HK-2 (cell line): ENCODE measurements around the gene TAL2.

Experiments
- DNase-seq: peaks from one replicate; pipeline ENCODE4 v3.0.0-alpha.2; 2018; ENCODE audit not compliant: unreplicated experiment

The TAL2 gene

DNA sequence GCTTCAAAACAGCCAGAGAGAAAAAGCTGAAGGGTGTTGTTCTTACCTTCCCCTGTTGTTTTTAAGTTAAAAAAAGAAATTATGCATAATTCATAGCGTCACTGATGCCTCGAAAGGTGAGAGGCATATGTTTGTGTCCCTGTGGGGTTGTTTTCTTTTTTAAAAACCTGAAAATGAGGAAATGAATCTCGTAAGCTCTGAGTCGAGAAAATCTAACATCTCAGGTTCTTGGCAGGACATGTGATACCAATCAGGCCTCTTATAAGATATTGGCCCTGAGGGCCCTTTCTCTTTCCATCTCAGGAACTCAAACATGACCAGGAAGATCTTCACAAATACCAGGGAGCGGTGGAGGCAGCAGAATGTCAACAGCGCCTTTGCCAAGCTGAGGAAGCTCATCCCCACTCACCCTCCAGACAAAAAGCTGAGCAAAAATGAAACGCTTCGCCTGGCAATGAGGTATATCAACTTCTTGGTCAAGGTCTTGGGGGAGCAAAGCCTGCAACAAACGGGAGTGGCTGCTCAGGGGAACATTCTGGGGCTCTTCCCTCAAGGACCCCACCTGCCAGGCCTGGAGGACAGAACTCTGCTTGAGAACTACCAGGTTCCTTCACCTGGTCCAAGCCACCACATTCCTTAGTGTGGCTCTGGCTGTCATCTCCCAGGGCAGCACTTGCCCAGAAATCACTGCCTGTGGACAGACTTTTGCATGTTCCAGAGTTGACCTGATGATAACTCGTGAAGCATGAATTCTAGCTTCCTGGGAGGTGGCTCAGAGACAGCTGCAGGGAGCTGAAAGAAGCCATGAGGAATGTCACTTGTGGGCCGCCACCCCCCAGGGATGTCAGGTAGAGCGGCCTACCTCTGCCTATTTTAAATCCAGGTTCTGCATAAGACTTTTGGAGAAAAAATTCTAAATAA is at the start of gene TAL2:
Gene TAL2, plus strand, starts transcription at position 274 of the 921 bp plus-strand sequence. Its CDS starts 40 bp downstream, at position 314.
- no peak for DNase-seq

GRCh38 chr9:105621001-105621400 is 41.3 kb upstream of the TAL2 start:
- DNase-seq: no peak

DNA sequence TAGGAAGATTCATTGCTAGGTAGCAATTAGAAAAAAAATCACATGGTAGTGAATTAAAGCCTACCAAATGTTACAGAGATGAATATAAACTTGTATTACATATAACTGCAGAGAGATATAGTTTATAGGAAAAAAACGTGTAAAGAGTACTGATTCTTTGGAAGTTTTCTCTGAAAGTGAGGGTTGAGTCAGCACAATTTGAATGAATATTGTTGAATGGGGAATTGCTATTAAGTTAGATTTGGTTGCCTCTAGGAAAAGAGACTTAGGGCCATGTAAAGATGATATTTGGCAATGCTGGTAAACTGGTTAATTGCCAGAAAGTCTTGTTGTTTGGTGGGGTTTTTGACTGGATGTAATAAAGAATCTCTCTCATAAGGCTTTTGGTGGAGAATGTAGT is 37.2 kb upstream of the TAL2 start:
- no peak for DNase-seq

DNA sequence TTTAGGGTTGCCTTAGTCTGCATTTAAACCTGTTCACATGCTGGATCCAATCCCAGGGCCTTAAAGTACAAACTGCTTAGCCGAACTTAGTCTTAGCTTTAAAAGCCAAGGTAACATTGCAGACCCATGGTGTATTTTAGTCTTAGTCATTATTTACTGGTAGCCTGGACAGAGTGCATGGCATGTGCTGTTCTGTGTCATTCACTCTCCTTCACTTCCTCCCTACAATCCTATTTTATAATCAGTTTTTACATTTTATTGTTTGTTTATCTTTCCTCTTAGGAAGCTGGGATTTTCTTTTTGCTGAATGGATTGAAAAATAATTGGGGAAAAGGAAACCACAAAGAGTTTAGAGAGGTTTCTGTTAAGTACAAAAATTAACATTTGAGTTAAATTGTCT is 29.4 kb upstream of the TAL2 start:
- DNase-seq: no peak

GRCh38 chr9:105633411-105633810 is 28.8 kb upstream of the TAL2 start:
- no peak for DNase-seq

DNA sequence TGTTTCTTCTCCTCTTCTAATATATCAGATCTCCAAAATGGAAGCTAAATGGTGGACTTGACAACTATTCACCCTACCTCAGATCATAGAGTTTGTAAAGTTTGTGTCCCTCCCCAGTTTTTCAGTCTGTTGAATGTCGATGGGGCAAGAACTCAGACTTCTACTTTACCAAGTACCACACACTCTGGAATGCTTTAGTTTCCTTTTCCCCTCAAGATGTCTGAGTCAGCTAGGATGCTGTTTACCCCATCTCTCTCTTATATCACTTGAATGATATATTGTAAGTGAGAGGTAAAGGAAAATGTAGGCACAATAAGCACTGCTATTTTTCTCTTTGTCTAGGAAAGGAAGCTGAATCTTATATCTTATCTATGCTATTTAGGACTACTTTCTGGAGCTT is 25.9 kb upstream of the TAL2 start:
- DNase-seq: no peak

DNA sequence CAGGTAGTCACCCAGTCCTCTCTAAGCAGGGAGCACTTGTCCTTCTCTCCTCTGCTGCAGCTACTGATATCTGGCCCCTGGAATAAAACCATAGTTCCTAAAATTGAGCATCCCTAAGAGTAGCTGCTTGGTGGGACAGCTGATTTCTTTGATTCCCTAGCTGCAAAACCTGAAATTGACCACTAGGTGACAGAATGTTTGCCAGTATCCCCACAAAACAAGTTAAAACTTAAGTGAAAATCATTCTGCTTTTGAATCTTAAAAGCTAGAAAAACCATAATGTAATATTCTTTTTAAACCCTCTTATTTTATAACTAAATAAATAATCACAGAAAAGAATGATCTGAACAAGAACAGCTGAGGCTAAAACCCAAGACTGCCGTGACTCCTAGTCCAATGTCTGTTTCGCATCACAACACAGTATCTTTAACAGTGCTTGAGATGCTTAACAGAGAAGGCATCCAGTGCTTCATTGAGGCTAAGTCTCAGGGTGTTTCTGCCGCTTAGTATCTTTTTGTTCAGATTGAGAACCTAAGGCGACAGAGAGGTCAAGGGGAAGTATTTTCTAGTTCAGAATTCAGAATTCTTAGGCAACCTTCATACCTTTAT is 24.4 kb upstream of the TAL2 start:
- no peak for DNase-seq

DNA sequence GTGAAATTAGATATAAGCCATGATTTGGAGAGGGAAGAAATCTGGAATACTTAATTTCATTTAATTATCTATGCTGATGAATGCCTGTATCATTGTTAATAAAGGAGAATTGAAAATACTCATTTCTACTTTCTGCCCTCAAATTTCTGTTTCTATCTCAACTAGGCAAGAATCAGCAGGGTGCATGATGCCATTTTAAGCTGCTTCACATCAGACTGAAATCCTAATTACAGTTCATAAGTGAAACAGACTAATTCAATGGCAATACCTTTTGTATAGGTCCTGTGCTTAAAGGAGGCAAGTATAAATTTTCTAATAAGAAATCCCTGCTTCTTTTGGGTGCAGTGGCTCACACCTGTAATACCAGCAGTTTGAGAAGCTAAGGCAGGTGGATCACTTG is 22.3 kb upstream of the TAL2 start:
- DNase-seq: no peak

- DNase-seq: no peak
Observed at GRCh38 chr9:105643795-105644194, 18.5 kb upstream of the TAL2 start.

- no peak for DNase-seq
Observed at GRCh38 chr9:105646879-105647594, 15.2 kb upstream of the TAL2 start.

DNA sequence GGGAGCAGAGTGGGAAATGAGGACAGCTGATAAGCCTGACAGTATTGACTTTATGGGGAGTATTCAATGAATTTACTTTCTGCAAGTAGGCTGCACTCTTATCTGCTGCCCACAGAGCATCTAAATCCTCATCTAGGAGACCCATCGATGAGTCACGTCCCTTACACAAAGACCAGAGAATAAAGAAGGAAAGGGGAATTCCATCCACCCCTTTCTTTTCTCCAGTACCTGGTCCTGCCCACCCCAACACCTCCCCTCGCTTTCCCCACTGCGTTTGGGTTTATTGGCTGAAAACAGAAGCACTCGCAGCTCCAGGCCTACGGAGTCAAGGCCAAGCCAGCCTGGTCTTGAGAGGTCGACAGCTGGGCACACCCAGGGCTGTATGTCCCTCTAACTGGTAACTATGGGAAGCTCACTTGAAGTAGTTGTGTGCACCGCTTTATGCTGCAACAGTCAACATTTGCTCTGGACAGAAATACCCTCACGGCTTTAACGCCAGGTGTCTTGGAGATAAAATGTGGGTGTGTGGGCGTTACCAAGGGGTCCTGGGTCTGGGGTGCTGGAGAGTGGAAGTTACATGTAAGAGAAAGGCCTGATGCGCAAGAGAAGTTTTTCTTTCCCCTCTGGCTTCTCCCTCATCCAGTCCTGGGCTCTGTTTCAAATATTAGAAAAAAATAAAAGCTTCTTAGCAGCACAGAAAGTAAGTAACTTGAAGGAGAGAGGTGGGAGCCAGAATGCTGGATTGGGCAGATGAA is 14.5 kb upstream of the TAL2 start:
- DNase-seq: no peak

GRCh38 chr9:105651806-105652205 is 10.5 kb upstream of the TAL2 start:
- DNase-seq: no peak

DNA sequence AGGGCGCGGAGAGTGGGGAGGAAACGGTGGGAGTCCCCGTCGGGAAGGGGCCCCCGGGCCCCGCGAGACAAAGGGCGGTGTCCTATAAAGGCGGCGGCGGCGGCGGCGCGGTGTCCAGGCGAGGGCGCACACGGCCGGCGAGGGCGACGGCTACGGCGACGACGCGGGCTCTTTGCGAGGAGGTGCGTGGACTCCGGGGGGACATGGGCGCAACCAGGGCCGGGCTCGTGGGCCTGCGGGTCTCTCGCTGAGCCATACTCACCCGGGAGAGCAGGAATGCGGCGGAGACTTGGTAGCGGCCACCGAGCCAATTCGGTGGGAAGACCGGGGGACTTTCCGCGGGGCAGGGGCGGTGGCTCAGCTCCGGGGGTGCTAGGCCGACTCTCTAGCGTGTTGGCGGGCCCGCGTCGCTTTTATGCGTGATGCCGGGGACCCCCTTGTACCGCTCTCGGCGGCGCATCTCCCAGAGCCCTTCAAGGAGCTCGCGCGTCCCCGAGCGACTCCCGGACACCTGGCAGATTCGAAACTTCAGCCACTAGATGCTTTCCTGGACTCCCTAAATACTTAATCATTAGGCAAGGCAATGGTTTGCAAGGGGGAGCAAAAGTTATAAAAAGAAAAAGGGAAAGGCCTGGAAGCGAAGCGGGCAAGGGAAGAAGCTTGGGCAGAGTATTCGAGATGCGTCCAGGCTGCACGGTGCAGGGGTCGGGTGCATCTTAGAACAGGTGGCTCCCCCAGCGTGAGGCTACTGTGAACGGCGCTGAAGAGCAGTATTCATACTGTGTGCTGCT is 5.9 kb upstream of the TAL2 start:
- peak; percentile 36 for DNase-seq

GRCh38 chr9:105658351-105658750 is 3.9 kb upstream of the TAL2 start:
- DNase-seq: no peak

GRCh38 chr9:105661011-105661410 is 1.2 kb upstream of the TAL2 start:
- no peak for DNase-seq

- DNase-seq: no peak
Observed at GRCh38 chr9:105663914-105664313, 1.7 kb downstream of the TAL2 start.

GRCh38 chr9:105667867-105668266 is 5.6 kb downstream of the TAL2 start:
- no peak for DNase-seq

DNA sequence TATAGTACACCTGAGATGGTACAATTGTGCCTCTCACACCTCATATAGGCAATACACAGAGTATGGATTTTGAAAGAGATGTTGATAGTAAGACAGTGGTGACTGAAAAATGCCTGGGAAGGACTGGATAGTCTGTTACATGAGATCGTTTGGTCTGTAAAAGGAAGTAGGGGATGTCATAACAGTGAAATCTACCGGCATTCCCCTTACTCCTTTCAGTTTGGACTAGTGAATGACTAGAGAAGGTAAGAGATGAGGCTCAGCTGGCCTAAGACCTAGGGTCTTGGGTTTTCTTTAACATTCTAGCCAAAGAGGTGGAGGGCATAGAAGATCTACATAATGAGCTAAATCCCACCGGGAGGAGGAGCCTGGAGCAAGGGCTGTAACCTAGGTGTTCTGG is 8.1 kb downstream of the TAL2 start:
- no peak for DNase-seq

- DNase-seq: no peak
Observed at GRCh38 chr9:105670775-105671174, 8.5 kb downstream of the TAL2 start.

GRCh38 chr9:105672711-105673234 is 10.5 kb downstream of the TAL2 start:
- DNase-seq: no peak

GRCh38 chr9:105673850-105674387 is 11.7 kb downstream of the TAL2 start:
- DNase-seq: no peak
